HG03439 (cell line): Measurements from ENCODE around the gene CDKN1C.

ENCODE experiments used
- ATAC-seq: cut with Tn5 transposase; IDR thresholded peaks from one replicate; pipeline ENCODE4 v1.9.1; 2021; ENCODE audit warnings: mild to moderate bottlenecking, moderate library complexity; ENCODE audit not compliant: unreplicated experiment

CDKN1C gene

GRCh38 chr11:2849994-2850770, 35.4 kb downstream of the CDKN1C start:
- no peak for ATAC-seq

- no peak for ATAC-seq
Observed at GRCh38 chr11:2848497-2848896, 37.1 kb downstream of the CDKN1C start.

GRCh38 chr11:2847561-2847960, 38.0 kb downstream of the CDKN1C start:
- ATAC-seq, result no peak

GRCh38 chr11:2846470-2846869, 39.1 kb downstream of the CDKN1C start:
- no peak for ATAC-seq

GRCh38 chr11:2846056-2846455, 39.5 kb downstream of the CDKN1C start:
- ATAC-seq, result no peak

- ATAC-seq, result no peak
Observed at GRCh38 chr11:2844996-2845395, 40.6 kb downstream of the CDKN1C start.

GRCh38 chr11:2844116-2844842, 41.3 kb downstream of the CDKN1C start:
- no peak for ATAC-seq

GRCh38 chr11:2843551-2843950, 42.0 kb downstream of the CDKN1C start:
- ATAC-seq, result no peak

- ATAC-seq, result no peak
Observed at GRCh38 chr11:2842876-2843275, 42.7 kb downstream of the CDKN1C start.

GRCh38 chr11:2841411-2842190, 44.0 kb downstream of the CDKN1C start:
- no peak for ATAC-seq

GRCh38 chr11:2839395-2839943, 46.1 kb downstream of the CDKN1C start:
- ATAC-seq, result no peak

GRCh38 chr11:2838676-2839294, 46.8 kb downstream of the CDKN1C start:
- no peak for ATAC-seq

GRCh38 chr11:2838091-2838490, 47.5 kb downstream of the CDKN1C start:
- no peak for ATAC-seq

GRCh38 chr11:2837651-2838050, 47.9 kb downstream of the CDKN1C start:
- ATAC-seq, result no peak

- no peak for ATAC-seq
Observed at GRCh38 chr11:2837096-2837601, 48.4 kb downstream of the CDKN1C start.

- ATAC-seq, result no peak
Observed at GRCh38 chr11:2836315-2837095, 49.1 kb downstream of the CDKN1C start.

- no peak for ATAC-seq
Observed at GRCh38 chr11:2835751-2836150, 49.8 kb downstream of the CDKN1C start.

- ATAC-seq, result no peak
Observed at GRCh38 chr11:2835296-2835695, 50.3 kb downstream of the CDKN1C start.

- no peak for ATAC-seq
Observed at GRCh38 chr11:2834503-2835273, 50.9 kb downstream of the CDKN1C start.
